AG04450 (cell line): ENCODE measurements around the gene GNLY. TPM values are rescaled to one million over a fixed set of nuclear protein-coding genes. Genes with fewer than 3 reads are reported as not detected.
"Not testable (repeated sequence)": the region's sequence is repeated elsewhere in the genome, so short reads cannot be mapped to it uniquely, and the experiment has no call there.

Source experiments
- CTCF ChIA-PET: fragments of 300-600, 350-600 bp; formaldehyde crosslinking; extraction: SDS; loops from one replicate; lab custom pipeline; 2022; ENCODE audit warnings: antibody characterized with exemption, inconsistent platforms; lab: Charles Lee
- POLR2A ChIA-PET: fragments of 350-600 bp; formaldehyde crosslinking; extraction: SDS; loops from one replicate; lab custom pipeline; 2021; ENCODE audit warnings: antibody characterized with exemption, inconsistent platforms; lab: Yijun Ruan, JAX
- DNase-seq: peaks from one replicate; pipeline ENCODE4 v3.0.0-alpha.2; 2011; ENCODE audit warnings: low read depth, low spot score
- H3K27ac ChIP-seq: one replicate; pipeline ENCODE4 v1.5.1; 2012; ENCODE audit warnings: low read depth, low read length, control low read depth
- H3K27me3 ChIP-seq: one replicate; pipeline ENCODE4 v1.6.0; 2012; ENCODE audit warnings: low read length; ENCODE audit not compliant: control insufficient read depth, insufficient read depth
- H3K4me3 ChIP-seq: 2 replicates; pipeline ENCODE4 v1.5.1; 2011; ENCODE audit warnings: mild to moderate bottlenecking, low read depth, low read length, control low read depth
- H3K9me3 ChIP-seq: 2 replicates; pipeline ENCODE4 v1.5.1; 2012; ENCODE audit warnings: low read length; ENCODE audit not compliant: control insufficient read depth, insufficient read depth
- CTCF ChIP-seq: IDR thresholded peaks from 2 replicates; pipeline ENCODE4 v1.5.1; 2011; ENCODE audit warnings: low read depth, low read length, control low read depth, inconsistent platforms
- polyA plus RNA-seq: library from polyadenylated mRNA; depleted of rRNA; stranded (reverse); fragments of >200 nt; gene quantifications from 2 replicates; pipeline ENCODE4 v1.2.3, GENCODE V29; 2011

The GNLY gene
- polyA plus RNA-seq, 1 experiment: not detected

- CTCF ChIA-PET: interaction anchor here (0.8 to 1.7 kb wide), 2 partner anchors 63 to 75 kb away, joined by 3 to 6 read pairs; no protein-coding TSS in a partner anchor
- Histone ChIP-seq H3K4me3 (no peak overlapping the region), H3K27me3 (peaks cover 5% of the 10 kb centered on the region), H3K27ac (no peak overlapping the region), H3K9me3 (no peaks in the 10 kb centered on the region; the same call in 1 of the 2 replicates)
- POLR2A ChIA-PET: interaction anchor here (0.5 kb wide), 1 partner anchor 347 kb away, joined by 4 read pairs; no protein-coding TSS in a partner anchor
- DNase-seq: no peak
- no peak for TF ChIP-seq CTCF
Observed at GRCh38 chr2:85712336-85712735, 18.2 kb downstream of the GNLY start.

GRCh38 chr2:85712849-85713612 lies 18.9 kb downstream of the GNLY start:
- TF ChIP-seq CTCF: no peak
- ChIA-PET POLR2A (interaction anchor here (0.5 to 0.6 kb wide), 2 partner anchors 75 to 347 kb away, joined by 3 to 4 read pairs; no protein-coding TSS in a partner anchor), CTCF (interaction anchor here (0.8 to 1.7 kb wide), 4 partner anchors 64 to 103 kb away, joined by 3 to 6 read pairs (median 4); no protein-coding TSS in a partner anchor)
- H3K27ac ChIP-seq: no peak overlapping the region
- no peak overlapping the region for H3K4me3 ChIP-seq
- H3K9me3 ChIP-seq: no peaks in the 10 kb centered on the region; the same call in 1 of the 2 replicates
- H3K27me3 ChIP-seq: peaks cover 5% of the 10 kb centered on the region
- DNase-seq: no peak

DNA sequence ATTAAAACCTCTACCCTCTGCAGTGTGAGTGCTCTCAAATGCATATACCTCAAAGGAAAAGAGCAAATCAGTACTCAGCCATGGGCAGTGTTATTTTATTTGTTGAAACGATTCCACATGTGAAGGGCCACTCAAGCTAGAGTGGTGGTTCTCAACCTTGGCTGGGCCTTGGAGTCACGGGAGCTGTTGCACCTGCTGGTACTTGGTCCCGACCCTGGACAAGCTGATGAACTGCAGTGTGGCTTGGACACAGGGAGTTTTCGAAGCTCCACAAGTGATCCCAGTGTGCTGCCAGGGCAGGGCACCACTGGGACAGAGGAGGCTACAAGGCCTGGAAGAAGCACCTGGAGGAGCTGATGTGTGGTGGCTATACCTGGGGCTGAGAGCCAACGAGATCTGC lies 19.7 kb downstream of the GNLY start:
- no peak for DNase-seq
- POLR2A ChIA-PET: no interaction called here
- TF ChIP-seq CTCF: no peak
- Histone ChIP-seq H3K27ac (no peak overlapping the region), H3K27me3 (peaks cover 5% of the 10 kb centered on the region), H3K4me3 (no peak overlapping the region), H3K9me3 (no peaks in the 10 kb centered on the region; the same call in 1 of the 2 replicates)
- CTCF ChIA-PET: interaction anchor here (0.6 to 1.8 kb wide), 4 partner anchors 54 to 102 kb away, joined by 4 to 6 read pairs (median 4); no protein-coding TSS in a partner anchor

GRCh38 chr2:85714421-85714820 lies 20.3 kb downstream of the GNLY start:
- POLR2A ChIA-PET, H3K27ac ChIP-seq: not testable (repeated sequence)
- CTCF ChIA-PET: interaction anchor here (0.6 to 1.8 kb wide), 4 partner anchors 54 to 101 kb away, joined by 4 to 6 read pairs (median 4); no protein-coding TSS in a partner anchor

DNA sequence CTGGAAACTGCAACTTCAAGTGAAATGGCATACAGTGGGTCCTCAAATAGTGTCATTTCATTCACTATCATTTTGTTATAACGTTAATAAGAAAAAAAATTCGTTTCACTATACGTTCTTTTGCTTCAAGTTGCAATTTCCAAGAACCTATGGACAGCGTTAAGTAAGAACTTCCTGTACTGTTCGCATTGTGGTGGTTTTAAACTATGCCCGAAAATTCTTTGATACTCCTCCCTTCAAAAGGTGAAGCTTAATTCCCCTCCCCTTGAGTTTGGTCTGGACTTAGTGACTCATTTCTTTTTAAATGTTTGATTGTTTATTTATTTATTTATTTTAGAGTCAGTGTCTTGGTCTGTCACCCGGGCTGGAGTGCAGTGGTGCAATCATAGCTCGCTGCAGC lies 20.7 kb downstream of the GNLY start:
- Histone ChIP-seq H3K4me3 (no peak overlapping the region), H3K9me3 (no peaks in the 10 kb centered on the region; the same call in 1 of the 2 replicates), H3K27ac (no peak overlapping the region), H3K27me3 (peaks cover 7% of the 10 kb centered on the region)
- TF ChIP-seq CTCF: no peak
- ChIA-PET POLR2A (no interaction called here), CTCF (interaction anchor here (0.8 to 7.3 kb wide), 3 partner anchors 9 to 77 kb away, joined by 3 to 56 read pairs (median 6); no protein-coding TSS in a partner anchor)
- no peak for DNase-seq

More at GRCh38 chr2:85714421-85714820, 20.3 kb downstream of the GNLY start:
- H3K9me3 ChIP-seq, DNase-seq, H3K27me3 ChIP-seq, H3K4me3 ChIP-seq: not testable (repeated sequence)
